ENCODE data around the gene ACAA2.

Gene ACAA2

GRCh38 chr18:49747876-49748275, 65.5 kb downstream of the ACAA2 start:
- in situ Hi-C loops (cut with MboI; ENCODE audit: low sequenced_read_pairs) = no loop called here

DNA sequence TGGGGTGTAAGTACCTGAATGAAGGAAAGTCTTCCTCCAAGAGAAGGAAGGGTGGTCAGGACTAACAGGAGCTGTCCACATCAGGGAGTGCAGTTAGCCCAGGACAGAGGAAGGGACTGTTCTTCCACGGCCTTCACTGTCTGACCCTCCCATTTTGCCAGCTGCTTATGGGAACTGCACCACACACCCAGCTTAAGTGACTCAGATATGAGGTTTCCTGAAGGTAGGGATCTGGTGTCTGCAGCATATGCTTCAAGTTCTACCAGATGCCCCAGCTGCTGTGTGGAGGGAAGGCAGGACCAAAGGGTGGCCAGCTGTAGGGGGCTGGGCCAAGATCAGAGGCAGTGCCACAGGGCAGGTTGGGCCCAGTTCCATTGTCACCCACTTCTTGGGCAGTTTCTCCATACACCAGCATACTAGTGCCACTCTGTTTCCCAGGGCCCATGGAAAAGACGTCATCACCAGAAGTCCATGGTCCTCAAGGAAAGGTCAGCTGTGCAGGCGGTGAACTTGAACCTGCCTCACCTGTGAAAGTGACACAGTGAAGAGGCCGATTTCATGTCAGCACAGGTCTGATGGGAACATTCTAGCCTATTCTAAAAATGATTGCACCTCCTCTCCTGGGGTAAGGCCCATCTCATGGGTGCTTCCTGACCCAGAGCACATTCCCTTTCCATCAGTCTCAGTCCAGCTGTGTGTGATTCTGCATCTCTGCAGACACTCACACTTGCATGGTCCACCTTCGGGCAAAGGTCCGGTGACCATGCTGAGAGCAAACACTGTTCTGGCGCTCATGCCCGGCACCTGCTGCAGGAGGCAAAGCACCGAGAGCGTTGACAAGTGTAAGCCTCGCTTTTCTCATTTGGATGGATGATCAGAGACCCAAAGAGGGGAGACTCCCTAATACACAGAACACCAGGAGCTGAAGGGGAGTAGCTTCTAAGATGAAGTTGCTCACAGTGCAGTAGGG, 68.0 kb downstream of the ACAA2 start:
- in situ Hi-C loops (cut with MboI; ENCODE audit: low sequenced_read_pairs) = no loop called here

DNA sequence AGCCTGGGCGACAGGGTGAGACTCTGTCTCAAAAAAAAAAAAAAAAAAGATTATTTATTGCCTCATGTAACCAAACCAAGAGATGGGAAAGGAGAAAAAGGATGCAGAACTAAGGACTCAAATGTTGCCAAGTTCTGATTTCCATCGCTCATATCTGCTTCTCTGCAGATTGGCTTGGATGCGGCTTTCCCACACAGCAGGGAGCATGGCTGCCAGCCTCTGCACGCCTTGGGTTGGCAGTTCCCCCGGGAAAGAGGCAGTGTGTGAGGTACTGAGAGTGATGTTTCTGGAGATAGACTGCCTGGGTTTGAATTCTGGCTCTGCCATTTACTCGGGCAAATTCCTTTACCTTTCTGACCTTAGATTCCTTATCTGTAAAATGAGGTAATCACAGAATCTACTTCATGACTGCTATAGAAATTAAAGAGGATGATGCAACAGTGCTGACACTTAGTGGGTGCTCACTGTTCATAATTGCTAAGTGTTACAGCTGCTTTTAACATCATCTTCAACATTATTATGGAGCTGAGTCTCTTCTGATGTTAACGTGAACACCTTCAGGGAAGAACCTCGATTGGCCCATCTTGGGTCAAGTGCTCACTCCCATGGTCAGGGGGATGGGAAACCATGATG, 68.8 kb downstream of the ACAA2 start:
- in situ Hi-C loops (cut with MboI; ENCODE audit: low sequenced_read_pairs) = no loop called here

DNA sequence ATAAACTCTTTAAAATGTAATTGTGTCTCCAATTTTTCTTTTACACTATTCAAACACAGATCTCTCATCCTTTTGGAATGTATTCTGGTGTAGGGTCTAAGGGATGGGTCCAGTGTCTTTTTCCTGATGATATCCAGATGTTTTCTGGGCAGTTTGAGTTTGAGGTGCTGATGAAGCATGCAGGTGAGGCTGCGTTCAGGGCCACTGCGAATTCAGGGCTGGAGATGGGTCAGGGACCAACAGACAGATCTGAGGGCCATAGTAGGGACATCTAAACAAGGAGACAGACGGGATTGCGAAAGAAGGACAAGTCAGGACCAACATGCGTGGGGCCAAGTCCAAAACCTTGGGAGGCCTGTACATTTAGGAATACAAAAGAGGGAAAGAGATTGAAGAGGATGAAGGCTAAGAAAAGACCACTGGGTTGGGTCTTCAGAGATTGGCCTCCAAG, 70.2 kb downstream of the ACAA2 start:
- in situ Hi-C loops (cut with MboI; ENCODE audit: low sequenced_read_pairs) = no loop called here

DNA sequence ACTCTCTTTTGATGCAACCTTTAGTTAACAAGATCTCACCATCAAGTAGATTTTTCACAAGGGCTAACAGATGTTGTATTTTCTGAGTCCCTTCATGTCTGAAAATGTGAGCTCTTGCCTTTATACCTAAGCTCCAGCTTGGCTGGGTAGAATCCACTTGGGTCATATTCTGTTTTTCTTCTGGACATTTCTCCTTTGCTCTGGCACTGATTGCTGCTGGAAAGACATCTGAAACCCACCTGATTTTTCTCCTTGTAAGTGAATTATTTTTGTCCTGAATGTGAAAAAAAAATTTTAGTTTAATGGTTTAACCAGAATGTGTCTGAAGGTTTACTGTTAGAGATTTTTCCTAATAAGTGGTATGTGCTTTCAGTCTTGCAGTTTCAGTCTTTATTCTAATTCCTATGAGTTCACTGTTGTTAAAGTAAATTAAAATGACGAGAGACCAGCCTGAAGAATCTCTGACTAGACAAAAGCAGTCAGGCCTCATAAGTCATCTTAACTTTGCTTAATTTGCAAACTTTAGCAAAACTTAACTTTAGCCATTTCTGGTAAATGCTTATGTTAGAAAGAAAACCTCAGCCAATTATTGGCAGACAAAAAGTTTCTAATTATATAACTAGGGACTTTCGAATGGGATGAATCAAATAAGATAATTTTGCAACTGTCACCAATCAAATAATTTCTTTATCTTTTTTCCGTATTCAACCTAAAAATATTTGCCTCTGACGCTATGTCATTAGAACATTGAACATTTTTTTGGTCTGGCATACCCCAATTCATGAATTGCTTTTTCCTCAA, 70.8 kb downstream of the ACAA2 start:
- in situ Hi-C loops (cut with MboI; ENCODE audit: low sequenced_read_pairs) = no loop called here

GRCh38 chr18:49739275-49739674, 74.1 kb downstream of the ACAA2 start:
- in situ Hi-C loops (cut with MboI; ENCODE audit: low sequenced_read_pairs) = no loop called here

DNA sequence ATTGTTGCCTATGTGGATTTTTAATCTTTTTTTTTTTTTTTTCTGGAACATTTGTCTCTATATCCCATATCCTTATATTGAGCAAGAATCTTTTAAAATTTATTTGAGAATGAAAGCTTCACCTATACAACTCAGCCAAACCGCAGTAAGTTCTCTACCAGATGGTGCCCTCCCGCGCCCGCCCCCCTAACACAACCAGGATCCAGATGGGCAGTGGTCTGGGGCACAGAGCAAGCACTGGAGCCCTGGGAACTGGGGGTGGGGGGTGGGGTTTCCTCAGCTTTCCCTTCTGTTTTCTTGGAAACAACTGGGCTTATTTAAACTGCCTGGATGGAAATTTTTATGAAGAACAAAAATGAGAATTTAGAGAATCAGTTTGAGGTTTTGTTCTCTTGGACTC, 74.6 kb downstream of the ACAA2 start:
- in situ Hi-C loops (cut with MboI; ENCODE audit: low sequenced_read_pairs) = no loop called here

- in situ Hi-C loops (cut with MboI; ENCODE audit: low sequenced_read_pairs) = no loop called here
Measured at GRCh38 chr18:49734836-49735235, 78.5 kb downstream of the ACAA2 start.

- in situ Hi-C loops (cut with MboI; ENCODE audit: low sequenced_read_pairs) = no loop called here
Measured at GRCh38 chr18:49733896-49734585, 79.3 kb downstream of the ACAA2 start.

- in situ Hi-C loops (cut with MboI; ENCODE audit: low sequenced_read_pairs) = no loop called here
Measured at GRCh38 chr18:49733321-49733720, 80.0 kb downstream of the ACAA2 start.
